ENCODE measurements around the gene EHF. TPM values are rescaled to one million over a fixed set of nuclear protein-coding genes. Genes with fewer than 3 reads are reported as not detected.

Gene EHF
- total and polyA plus RNA-seq, 2 of the 13 experiments (the other 11 are each of a cell fraction or from before 2014, with no cell fraction given) = 0.04 to 0.46 TPM

DNA sequence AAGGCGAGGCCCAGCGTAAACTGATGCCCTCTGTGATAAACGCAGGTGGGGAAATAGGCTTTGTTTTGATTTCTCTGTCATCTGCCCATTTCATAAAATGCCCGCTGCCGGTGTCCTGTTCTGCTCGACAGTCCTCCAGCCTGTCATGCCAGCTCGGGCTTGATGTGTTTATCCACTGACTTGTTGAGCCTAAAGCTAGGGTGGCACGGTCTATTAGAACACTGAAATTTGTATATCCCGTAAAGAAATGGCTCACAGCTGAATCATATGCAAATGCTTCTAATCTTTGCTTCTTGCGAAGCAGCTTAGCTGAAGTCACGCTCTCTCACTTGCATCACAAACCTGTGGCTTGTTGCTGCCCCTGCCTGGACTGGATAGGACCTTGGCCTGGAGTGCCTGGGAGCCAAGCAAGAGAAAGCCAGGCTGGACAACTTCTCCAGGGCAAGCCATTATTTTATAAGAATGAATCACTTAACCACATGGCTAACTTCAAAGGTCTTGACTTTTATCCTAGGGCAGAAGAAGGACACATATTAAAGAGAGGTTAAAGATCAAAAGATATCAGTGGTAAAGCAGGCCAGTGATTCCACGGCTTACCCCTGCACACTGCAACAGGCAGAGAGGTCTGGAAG is 33.1 kb downstream of the EHF start:
- Histone ChIP-seq H4K20me1 (ENCODE audit: insufficient read depth, low read length) (no peaks in the 10 kb centered on the region), H3K9ac (ENCODE audit: insufficient read depth, low read depth, low read length) (peak overlapping the region; percentile 92), H3K36me3 (replicated peaks in 1 of 2; ENCODE audit: control insufficient read depth in 1 of 2, insufficient read depth in 2 of 2, low read length in 2 of 2) (no peaks in the 10 kb centered on the region), H2AFZ (ENCODE audit: low read length) (peak overlapping the region; percentile 76), H3K9me3 (ENCODE audit: low read length) (no peaks in the 10 kb centered on the region), H3K4me2 (ENCODE audit: low read depth, low read length) (peak overlapping the region; percentile 82), H3K27me3 (ENCODE audit: control insufficient read depth in 1 of 2, insufficient read depth in 2 of 2, low read length in 2 of 2) (no peaks in the 10 kb centered on the region), H3K4me3 (replicated peaks in 1 of 3; ENCODE audit: insufficient read depth in 1 of 3, low read depth in 2 of 3, low read length in 3 of 3) (peak overlapping the region in 2 of 3 experiments; percentile 40 to 56; a peak in 5 of 6 replicates), H3K79me2 (ENCODE audit: insufficient read depth, low read length) (no peaks in the 10 kb centered on the region), H3K27ac (ENCODE audit: extremely low read length, insufficient read depth, low read length) (peak overlapping the region; percentile 100), H3K4me1 (ENCODE audit: insufficient read depth, low read length) (peaks cover 83% of the 10 kb centered on the region)
- intact Hi-C loops (cut with micrococcal nuclease; ENCODE audit: unreplicated experiment) = loop anchor here (1.0 to 10.0 kb wide), 6 partner anchors 14 to 741 kb away; no protein-coding TSS in a partner anchor
- no TSS peak for BruUV-seq (replicated peaks)
- FAIRE-seq (peak; percentile 68), DNase-seq (ENCODE audit: low spot score) (peak; percentile 92), ATAC-seq (peak; percentile 84)
- WGBS (ENCODE audit: low lambda C conversion rate) = 5% methylated on average over 12 of the region's 12 CpGs
- ChIA-PET POLR2A (interaction anchor here (0.9 to 5.1 kb wide), 20 partner anchors 10 to 706 kb away, joined by 3 to 145 read pairs (median 6); partner anchors contain the start of genes APIP and ELF5), CTCF (ENCODE audit: low intra/inter-chr PET ratio, low total read pairs) (interaction anchor here (0.8 kb wide), 1 partner anchor 68 kb away, joined by 3 read pairs; no protein-coding TSS in a partner anchor)
- in situ Hi-C loops (cut with HindIII; ENCODE audit: extremely low pct_ligation_motif_present, low pct_unique_long_range_greater_than_20kb) = loop anchor here (10.0 kb wide), 1 partner anchor 49 kb away; no protein-coding TSS in a partner anchor
- TF ChIP-seq GATA4 (IDR thresholded peaks at IDR 0.05; ENCODE audit: borderline replicate concordance, low read depth) = no peak
- TF ChIP-seq POLR2A (IDR thresholded peaks at IDR 0.05; ENCODE audit: insufficient read depth in 1 of 2, low read depth in 2 of 2, low read length in 2 of 2) = peak; percentile 35 to 74; a peak in 3 of 4 replicates
- TF ChIP-seq, protein P1, sequence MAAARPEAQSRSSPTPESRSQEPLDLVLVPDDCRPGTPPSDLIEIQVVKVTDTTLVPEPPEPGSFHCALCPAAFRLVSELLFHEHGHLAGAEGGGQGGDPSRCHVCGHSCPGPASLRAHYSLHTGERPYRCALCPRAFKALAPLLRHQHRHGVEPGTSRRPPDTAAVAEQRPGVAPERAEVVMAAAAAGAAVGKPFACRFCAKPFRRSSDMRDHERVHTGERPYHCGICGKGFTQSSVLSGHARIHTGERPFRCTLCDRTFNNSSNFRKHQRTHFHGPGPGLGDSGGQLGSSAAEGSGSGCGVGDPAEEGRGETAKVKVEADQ (CRISPR knock-in tag; IDR thresholded peaks at IDR 0.05; ENCODE audit: borderline replicate concordance) = 0 out of 2 replicates have a peak, but pooled peaks have one; percentile 33
- TF ChIP-seq, protein P2, sequence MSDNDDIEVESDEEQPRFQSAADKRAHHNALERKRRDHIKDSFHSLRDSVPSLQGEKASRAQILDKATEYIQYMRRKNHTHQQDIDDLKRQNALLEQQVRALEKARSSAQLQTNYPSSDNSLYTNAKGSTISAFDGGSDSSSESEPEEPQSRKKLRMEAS (IDR thresholded peaks at IDR 0.05) = peak; percentile 56
- 0 out of 2 replicates have a peak, but pooled peaks have one; percentile 5 for TF ChIP-seq ZNF441 (CRISPR knock-in tag; IDR thresholded peaks at IDR 0.05; ENCODE audit: borderline replicate concordance)
- TF ChIP-seq, protein P3, sequence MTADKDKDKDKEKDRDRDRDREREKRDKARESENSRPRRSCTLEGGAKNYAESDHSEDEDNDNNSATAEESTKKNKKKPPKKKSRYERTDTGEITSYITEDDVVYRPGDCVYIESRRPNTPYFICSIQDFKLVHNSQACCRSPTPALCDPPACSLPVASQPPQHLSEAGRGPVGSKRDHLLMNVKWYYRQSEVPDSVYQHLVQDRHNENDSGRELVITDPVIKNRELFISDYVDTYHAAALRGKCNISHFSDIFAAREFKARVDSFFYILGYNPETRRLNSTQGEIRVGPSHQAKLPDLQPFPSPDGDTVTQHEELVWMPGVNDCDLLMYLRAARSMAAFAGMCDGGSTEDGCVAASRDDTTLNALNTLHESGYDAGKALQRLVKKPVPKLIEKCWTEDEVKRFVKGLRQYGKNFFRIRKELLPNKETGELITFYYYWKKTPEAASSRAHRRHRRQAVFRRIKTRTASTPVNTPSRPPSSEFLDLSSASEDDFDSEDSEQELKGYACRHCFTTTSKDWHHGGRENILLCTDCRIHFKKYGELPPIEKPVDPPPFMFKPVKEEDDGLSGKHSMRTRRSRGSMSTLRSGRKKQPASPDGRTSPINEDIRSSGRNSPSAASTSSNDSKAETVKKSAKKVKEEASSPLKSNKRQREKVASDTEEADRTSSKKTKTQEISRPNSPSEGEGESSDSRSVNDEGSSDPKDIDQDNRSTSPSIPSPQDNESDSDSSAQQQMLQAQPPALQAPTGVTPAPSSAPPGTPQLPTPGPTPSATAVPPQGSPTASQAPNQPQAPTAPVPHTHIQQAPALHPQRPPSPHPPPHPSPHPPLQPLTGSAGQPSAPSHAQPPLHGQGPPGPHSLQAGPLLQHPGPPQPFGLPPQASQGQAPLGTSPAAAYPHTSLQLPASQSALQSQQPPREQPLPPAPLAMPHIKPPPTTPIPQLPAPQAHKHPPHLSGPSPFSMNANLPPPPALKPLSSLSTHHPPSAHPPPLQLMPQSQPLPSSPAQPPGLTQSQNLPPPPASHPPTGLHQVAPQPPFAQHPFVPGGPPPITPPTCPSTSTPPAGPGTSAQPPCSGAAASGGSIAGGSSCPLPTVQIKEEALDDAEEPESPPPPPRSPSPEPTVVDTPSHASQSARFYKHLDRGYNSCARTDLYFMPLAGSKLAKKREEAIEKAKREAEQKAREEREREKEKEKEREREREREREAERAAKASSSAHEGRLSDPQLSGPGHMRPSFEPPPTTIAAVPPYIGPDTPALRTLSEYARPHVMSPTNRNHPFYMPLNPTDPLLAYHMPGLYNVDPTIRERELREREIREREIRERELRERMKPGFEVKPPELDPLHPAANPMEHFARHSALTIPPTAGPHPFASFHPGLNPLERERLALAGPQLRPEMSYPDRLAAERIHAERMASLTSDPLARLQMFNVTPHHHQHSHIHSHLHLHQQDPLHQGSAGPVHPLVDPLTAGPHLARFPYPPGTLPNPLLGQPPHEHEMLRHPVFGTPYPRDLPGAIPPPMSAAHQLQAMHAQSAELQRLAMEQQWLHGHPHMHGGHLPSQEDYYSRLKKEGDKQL (CRISPR knock-in tag; IDR thresholded peaks at IDR 0.05; ENCODE audit: low read depth) = no peak
- TF ChIP-seq, protein P4, sequence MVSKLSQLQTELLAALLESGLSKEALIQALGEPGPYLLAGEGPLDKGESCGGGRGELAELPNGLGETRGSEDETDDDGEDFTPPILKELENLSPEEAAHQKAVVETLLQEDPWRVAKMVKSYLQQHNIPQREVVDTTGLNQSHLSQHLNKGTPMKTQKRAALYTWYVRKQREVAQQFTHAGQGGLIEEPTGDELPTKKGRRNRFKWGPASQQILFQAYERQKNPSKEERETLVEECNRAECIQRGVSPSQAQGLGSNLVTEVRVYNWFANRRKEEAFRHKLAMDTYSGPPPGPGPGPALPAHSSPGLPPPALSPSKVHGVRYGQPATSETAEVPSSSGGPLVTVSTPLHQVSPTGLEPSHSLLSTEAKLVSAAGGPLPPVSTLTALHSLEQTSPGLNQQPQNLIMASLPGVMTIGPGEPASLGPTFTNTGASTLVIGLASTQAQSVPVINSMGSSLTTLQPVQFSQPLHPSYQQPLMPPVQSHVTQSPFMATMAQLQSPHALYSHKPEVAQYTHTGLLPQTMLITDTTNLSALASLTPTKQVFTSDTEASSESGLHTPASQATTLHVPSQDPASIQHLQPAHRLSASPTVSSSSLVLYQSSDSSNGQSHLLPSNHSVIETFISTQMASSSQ (IDR thresholded peaks at IDR 0.05; ENCODE audit: low read depth) = 0 out of 2 replicates have a peak, but pooled peaks have one; percentile 42
- TF ChIP-seq, protein P4 (CRISPR knock-in tag; IDR thresholded peaks at IDR 0.05; ENCODE audit: borderline replicate concordance) = no peak

Data from HepG2 (cell line).